ENCODE results near the gene EYA4.

EYA4 gene

GRCh38 chr6:133468591-133468990, 227.4 kb downstream of the EYA4 start:
- no peak overlapping the region for H3K27ac ChIP-seq (ENCODE audit: low read depth, low read length, severe bottlenecking)
- no peaks in the 10 kb centered on the region for H3K4me1 ChIP-seq (ENCODE audit: control insufficient read depth, insufficient read depth, low read length, poor library complexity, severe bottlenecking)
- H3K36me3 ChIP-seq (ENCODE audit: control insufficient read depth, insufficient read depth, low read length), result no peaks in the 10 kb centered on the region
- 91% methylated on average over 4 to 7 of the region's 8 CpGs for WGBS, 2 experiments (ENCODE audit: insufficient coverage in 2 of 2)
- H3K9me3 ChIP-seq (ENCODE audit: control insufficient read depth, low read length), result no peaks in the 10 kb centered on the region
- H3K4me3 ChIP-seq (ENCODE audit: extremely low read depth, insufficient read depth, low read length, poor library complexity, severe bottlenecking), result no peak overlapping the region

GRCh38 chr6:133474516-133474915, 233.4 kb downstream of the EYA4 start:
- Histone ChIP-seq H3K4me1 (ENCODE audit: control insufficient read depth, insufficient read depth, low read length, poor library complexity, severe bottlenecking) (no peaks in the 10 kb centered on the region), H3K9me3 (ENCODE audit: control insufficient read depth, low read length) (no peaks in the 10 kb centered on the region), H3K27ac (ENCODE audit: low read depth, low read length, severe bottlenecking) (no peak overlapping the region), H3K4me3 (ENCODE audit: extremely low read depth, insufficient read depth, low read length, poor library complexity, severe bottlenecking) (no peak overlapping the region), H3K36me3 (ENCODE audit: control insufficient read depth, insufficient read depth, low read length) (no peaks in the 10 kb centered on the region)
- no CpG with 5 or more reads among the region's 2 CpGs for whole genome bisulfite sequencing, 2 experiments (ENCODE audit: insufficient coverage in 2 of 2)

- Histone ChIP-seq H3K27ac (ENCODE audit: low read depth, low read length, severe bottlenecking) (no peak overlapping the region), H3K36me3 (ENCODE audit: control insufficient read depth, insufficient read depth, low read length) (no peaks in the 10 kb centered on the region)
- 73 to 100% methylated on average over 1 to 2 of the region's 2 CpGs for WGBS, 2 experiments (ENCODE audit: insufficient coverage in 2 of 2)
Observed at GRCh38 chr6:133478673-133479072, 237.5 kb downstream of the EYA4 start.

GRCh38 chr6:133487174-133487573, 246.0 kb downstream of the EYA4 start:
- WGBS, 2 experiments (ENCODE audit: insufficient coverage in 2 of 2), result 88 to 90% methylated on average over 2 of the region's 2 CpGs
- Histone ChIP-seq H3K27ac (ENCODE audit: low read depth, low read length, severe bottlenecking) (no peak overlapping the region), H3K4me1 (ENCODE audit: control insufficient read depth, insufficient read depth, low read length, poor library complexity, severe bottlenecking) (no peaks in the 10 kb centered on the region), H3K36me3 (ENCODE audit: control insufficient read depth, insufficient read depth, low read length) (no peaks in the 10 kb centered on the region), H3K4me3 (ENCODE audit: extremely low read depth, insufficient read depth, low read length, poor library complexity, severe bottlenecking) (no peak overlapping the region), H3K9me3 (ENCODE audit: control insufficient read depth, low read length) (no peaks in the 10 kb centered on the region)

More at GRCh38 chr6:133478673-133479072, 237.5 kb downstream of the EYA4 start:
- no peaks in the 10 kb centered on the region for H3K9me3 ChIP-seq (ENCODE audit: control insufficient read depth, low read length)
- H3K4me3 ChIP-seq (ENCODE audit: extremely low read depth, insufficient read depth, low read length, poor library complexity, severe bottlenecking), result no peak overlapping the region
- no peaks in the 10 kb centered on the region for H3K4me1 ChIP-seq (ENCODE audit: control insufficient read depth, insufficient read depth, low read length, poor library complexity, severe bottlenecking)

- no peaks in the 10 kb centered on the region for H3K9me3 ChIP-seq (ENCODE audit: control insufficient read depth, low read length)
- H3K4me3 ChIP-seq (ENCODE audit: extremely low read depth, insufficient read depth, low read length, poor library complexity, severe bottlenecking), result no peak overlapping the region
- no peaks in the 10 kb centered on the region for H3K4me1 ChIP-seq (ENCODE audit: control insufficient read depth, insufficient read depth, low read length, poor library complexity, severe bottlenecking)
- 86% methylated on average over 1 of the region's 1 CpG; no CpG with 5 or more reads in 1 of the 2 experiments for whole genome bisulfite sequencing, 2 experiments (ENCODE audit: insufficient coverage in 2 of 2)
- no peaks in the 10 kb centered on the region for H3K36me3 ChIP-seq (ENCODE audit: control insufficient read depth, insufficient read depth, low read length)
- H3K27ac ChIP-seq (ENCODE audit: low read depth, low read length, severe bottlenecking), result no peak overlapping the region
Observed at GRCh38 chr6:133495205-133495903, 254.2 kb downstream of the EYA4 start.

GRCh38 chr6:133499662-133500061, 258.5 kb downstream of the EYA4 start:
- Histone ChIP-seq H3K4me3 (ENCODE audit: extremely low read depth, insufficient read depth, low read length, poor library complexity, severe bottlenecking) (no peak overlapping the region), H3K9me3 (ENCODE audit: control insufficient read depth, low read length) (no peaks in the 10 kb centered on the region), H3K4me1 (ENCODE audit: control insufficient read depth, insufficient read depth, low read length, poor library complexity, severe bottlenecking) (no peaks in the 10 kb centered on the region), H3K36me3 (ENCODE audit: control insufficient read depth, insufficient read depth, low read length) (no peaks in the 10 kb centered on the region), H3K27ac (ENCODE audit: low read depth, low read length, severe bottlenecking) (no peak overlapping the region)
- 90 to 94% methylated on average over 2 to 3 of the region's 3 CpGs for WGBS, 2 experiments (ENCODE audit: insufficient coverage in 2 of 2)

- 80 to 89% methylated on average over 1 to 3 of the region's 4 CpGs for WGBS, 2 experiments (ENCODE audit: insufficient coverage in 2 of 2)
- no peaks in the 10 kb centered on the region for H3K9me3 ChIP-seq (ENCODE audit: control insufficient read depth, low read length)
Observed at GRCh38 chr6:133501675-133502270, 260.6 kb downstream of the EYA4 start.

GRCh38 chr6:133502441-133503335, 261.5 kb downstream of the EYA4 start:
- no peaks in the 10 kb centered on the region for H3K4me1 ChIP-seq (ENCODE audit: control insufficient read depth, insufficient read depth, low read length, poor library complexity, severe bottlenecking)
- peak overlapping the region; percentile 69 for H3K27ac ChIP-seq (ENCODE audit: low read depth, low read length, severe bottlenecking)
- H3K4me3 ChIP-seq (ENCODE audit: extremely low read depth, insufficient read depth, low read length, poor library complexity, severe bottlenecking), result no peak overlapping the region
- no peaks in the 10 kb centered on the region for H3K36me3 ChIP-seq (ENCODE audit: control insufficient read depth, insufficient read depth, low read length)
- WGBS, 2 experiments (ENCODE audit: insufficient coverage in 2 of 2), result 67% methylated on average over 1 of the region's 2 CpGs; no CpG with 5 or more reads in 1 of the 2 experiments
- H3K9me3 ChIP-seq (ENCODE audit: control insufficient read depth, low read length), result no peaks in the 10 kb centered on the region

More at GRCh38 chr6:133501675-133502270, 260.6 kb downstream of the EYA4 start:
- Histone ChIP-seq H3K36me3 (ENCODE audit: control insufficient read depth, insufficient read depth, low read length) (no peaks in the 10 kb centered on the region), H3K27ac (ENCODE audit: low read depth, low read length, severe bottlenecking) (no peak overlapping the region), H3K4me3 (ENCODE audit: extremely low read depth, insufficient read depth, low read length, poor library complexity, severe bottlenecking) (no peak overlapping the region), H3K4me1 (ENCODE audit: control insufficient read depth, insufficient read depth, low read length, poor library complexity, severe bottlenecking) (no peaks in the 10 kb centered on the region)

- WGBS, 2 experiments (ENCODE audit: insufficient coverage in 2 of 2), result no CpG with 5 or more reads among the region's 1 CpG
- H3K4me1 ChIP-seq (ENCODE audit: control insufficient read depth, insufficient read depth, low read length, poor library complexity, severe bottlenecking), result no peaks in the 10 kb centered on the region
- H3K9me3 ChIP-seq (ENCODE audit: control insufficient read depth, low read length), result no peaks in the 10 kb centered on the region
- no peaks in the 10 kb centered on the region for H3K36me3 ChIP-seq (ENCODE audit: control insufficient read depth, insufficient read depth, low read length)
- no peak overlapping the region for H3K4me3 ChIP-seq (ENCODE audit: extremely low read depth, insufficient read depth, low read length, poor library complexity, severe bottlenecking)
- peak overlapping the region; percentile 69 for H3K27ac ChIP-seq (ENCODE audit: low read depth, low read length, severe bottlenecking)
Observed at GRCh38 chr6:133503336-133503729, 262.2 kb downstream of the EYA4 start.

- Histone ChIP-seq H3K4me1 (ENCODE audit: control insufficient read depth, insufficient read depth, low read length, poor library complexity, severe bottlenecking) (no peaks in the 10 kb centered on the region), H3K9me3 (ENCODE audit: control insufficient read depth, low read length) (no peaks in the 10 kb centered on the region), H3K36me3 (ENCODE audit: control insufficient read depth, insufficient read depth, low read length) (no peaks in the 10 kb centered on the region), H3K27ac (ENCODE audit: low read depth, low read length, severe bottlenecking) (no peak overlapping the region), H3K4me3 (ENCODE audit: extremely low read depth, insufficient read depth, low read length, poor library complexity, severe bottlenecking) (no peak overlapping the region)
- 94 to 100% methylated on average over 5 of the region's 6 CpGs for WGBS, 2 experiments (ENCODE audit: insufficient coverage in 2 of 2)
Observed at GRCh38 chr6:133504158-133504557, 263.0 kb downstream of the EYA4 start.
